Type B pancreatic cell (in vitro differentiated cells): ENCODE data around the gene CAND2. TPM values are rescaled to one million over a fixed set of nuclear protein-coding genes. Genes with fewer than 3 reads are reported as not detected.
"Not testable (repeated sequence)": the region's sequence is repeated elsewhere in the genome, so short reads cannot be mapped to it uniquely, and the experiment has no call there.

Experiments
- DNase-seq: peaks from one replicate; pipeline ENCODE4 v3.0.0; 2021; ENCODE audit warnings: mixed read lengths; ENCODE audit not compliant: unreplicated experiment; ENCODE audit errors: extremely low spot score
- H3K27ac Mint-ChIP-seq: 2 replicates; pipeline ENCODE4 v1.8.0; 2021; ENCODE audit warnings: mild to moderate bottlenecking, mixed read lengths
- H3K27me3 Mint-ChIP-seq: 2 replicates; pipeline ENCODE4 v1.8.0; 2021; ENCODE audit warnings: mixed read lengths
- H3K36me3 Mint-ChIP-seq: 2 replicates; pipeline ENCODE4 v1.8.0; 2021; ENCODE audit warnings: mixed read lengths
- H3K4me1 Mint-ChIP-seq: one replicate; pipeline ENCODE4 v1.8.0; 2021; ENCODE audit warnings: mixed read lengths; ENCODE audit not compliant: unreplicated experiment
- H3K4me3 Mint-ChIP-seq: 2 replicates; pipeline ENCODE4 v1.8.0; 2021; ENCODE audit warnings: mild to moderate bottlenecking, mixed read lengths
- H3K9me3 Mint-ChIP-seq: 2 replicates; pipeline ENCODE4 v1.8.0; 2021; ENCODE audit warnings: mixed read lengths
- CTCF ChIP-seq: fragments of 200-600 bp; sonication (generic); conservative IDR thresholded peaks from 2 replicates; pipeline ENCODE4 v1.5.0; 2021; ENCODE audit warnings: antibody characterized with exemption, mild to moderate bottlenecking
- total RNA-seq: library from RNA; stranded (reverse); gene quantifications from 2 replicates; pipeline ENCODE4 v1.2.1, GENCODE V29; 2021; ENCODE audit warnings: low replicate concordance

Gene CAND2
- total RNA-seq, 1 donor from 2014 or later = 11.1 TPM

GRCh38 chr3:12877040-12877439, 80.6 kb downstream of the CAND2 start:
- DNase-seq = no peak
- Mint-ChIP-seq H3K9me3 (no peaks in the 10 kb centered on the region), H3K4me3 (peak overlapping the region; percentile 41), H3K36me3 (no peaks in the 10 kb centered on the region), H3K27ac (no peak overlapping the region), H3K27me3 (peaks cover 11% of the 10 kb centered on the region), H3K4me1 (peaks cover 11% of the 10 kb centered on the region)
- TF ChIP-seq CTCF = no peak

- Mint-ChIP-seq H3K4me1 (peaks cover 11% of the 10 kb centered on the region), H3K9me3 (no peaks in the 10 kb centered on the region), H3K27me3 (peaks cover 7% of the 10 kb centered on the region), H3K36me3 (no peaks in the 10 kb centered on the region), H3K27ac (no peak overlapping the region), H3K4me3 (peak overlapping the region; percentile 1)
- no peak for TF ChIP-seq CTCF
- DNase-seq = no peak
Observed at GRCh38 chr3:12878141-12878574, 81.7 kb downstream of the CAND2 start.

GRCh38 chr3:12878758-12879157, 82.3 kb downstream of the CAND2 start:
- not testable (repeated sequence) for H3K36me3 Mint-ChIP-seq, H3K27ac Mint-ChIP-seq, DNase-seq, H3K27me3 Mint-ChIP-seq, H3K9me3 Mint-ChIP-seq
- peaks cover 11% of the 10 kb centered on the region for H3K4me1 Mint-ChIP-seq
- peak overlapping the region; percentile 45 for H3K4me3 Mint-ChIP-seq

GRCh38 chr3:12879191-12879815, 82.8 kb downstream of the CAND2 start:
- no peak for TF ChIP-seq CTCF
- H3K4me1 Mint-ChIP-seq = peaks cover 11% of the 10 kb centered on the region
- peaks cover 7% of the 10 kb centered on the region for H3K27me3 Mint-ChIP-seq
- no peaks in the 10 kb centered on the region for H3K36me3 Mint-ChIP-seq
- no peak overlapping the region for H3K27ac Mint-ChIP-seq
- H3K9me3 Mint-ChIP-seq = no peaks in the 10 kb centered on the region
- DNase-seq = no peak
- peak overlapping the region; percentile 45 for H3K4me3 Mint-ChIP-seq

- not testable (repeated sequence) for H3K27ac Mint-ChIP-seq, DNase-seq, H3K36me3 Mint-ChIP-seq, H3K4me3 Mint-ChIP-seq, H3K9me3 Mint-ChIP-seq, H3K27me3 Mint-ChIP-seq
- H3K4me1 Mint-ChIP-seq = peaks cover 16% of the 10 kb centered on the region
Observed at GRCh38 chr3:12881858-12882257, 85.4 kb downstream of the CAND2 start.

- Mint-ChIP-seq H3K27me3 (peaks cover 15% of the 10 kb centered on the region), H3K4me1 (peaks cover 16% of the 10 kb centered on the region), H3K4me3 (no peak overlapping the region), H3K27ac (no peak overlapping the region), H3K9me3 (no peaks in the 10 kb centered on the region), H3K36me3 (no peaks in the 10 kb centered on the region)
- DNase-seq = no peak
- TF ChIP-seq CTCF = no peak
Observed at GRCh38 chr3:12882336-12883310, 86.1 kb downstream of the CAND2 start.
